ENCODE measurements around the gene NELL1.

Gene NELL1

GRCh38 chr11:21480240-21480639, 810.9 kb downstream of the NELL1 start:
- ChIA-PET CTCF (no interaction called here), POLR2A (no interaction called here)
- no peak for TF ChIP-seq ZNF384 (IDR thresholded peaks at IDR 0.05)
- TF ChIP-seq FOXA1 (IDR thresholded peaks at IDR 0.05), result no peak
- no peak for TF ChIP-seq SP1 (IDR thresholded peaks at IDR 0.05)
- no peak for TF ChIP-seq FOXM1 (IDR thresholded peaks at IDR 0.05; ENCODE audit: borderline replicate concordance)
- TF ChIP-seq ELF4 (IDR thresholded peaks at IDR 0.05), result no peak
- TF ChIP-seq HDGF (IDR thresholded peaks at IDR 0.05; ENCODE audit: borderline replicate concordance), result no peak
- TF ChIP-seq SUZ12 (IDR thresholded peaks at IDR 0.05), result no peak
- no peak for TF ChIP-seq FOXK2 (IDR thresholded peaks at IDR 0.05)
- no peak for TF ChIP-seq L3MBTL2 (conservative IDR thresholded peaks at IDR 0.05)
- no peak for TF ChIP-seq PKNOX1 (IDR thresholded peaks at IDR 0.05)
- no peak for TF ChIP-seq CTBP1 (IDR thresholded peaks at IDR 0.05; ENCODE audit: borderline replicate concordance)
- no peak for DNase-seq (ENCODE audit: extremely low spot score)

GRCh38 chr11:21481255-21481654, 811.9 kb downstream of the NELL1 start:
- TF ChIP-seq L3MBTL2 (conservative IDR thresholded peaks at IDR 0.05) (no peak), BHLHE40 (IDR thresholded peaks at IDR 0.05; ENCODE audit: borderline replicate concordance) (no peak), ARNT (IDR thresholded peaks at IDR 0.05) (no peak), FOXM1 (IDR thresholded peaks at IDR 0.05; ENCODE audit: borderline replicate concordance) (no peak), LEF1 (IDR thresholded peaks at IDR 0.05; ENCODE audit: borderline replicate concordance) (no peak), FOXA1 (IDR thresholded peaks at IDR 0.05) (no peak), TARDBP (IDR thresholded peaks at IDR 0.05) (no peak), SUZ12 (IDR thresholded peaks at IDR 0.05) (no peak), PKNOX1 (IDR thresholded peaks at IDR 0.05) (no peak), SP1 (IDR thresholded peaks at IDR 0.05) (no peak), NFRKB (IDR thresholded peaks at IDR 0.05) (no peak), ZNF384 (IDR thresholded peaks at IDR 0.05) (no peak), ELF4 (IDR thresholded peaks at IDR 0.05) (no peak), CTBP1 (IDR thresholded peaks at IDR 0.05; ENCODE audit: borderline replicate concordance) (no peak), HDGF (IDR thresholded peaks at IDR 0.05; ENCODE audit: borderline replicate concordance) (no peak)
- DNase-seq (ENCODE audit: extremely low spot score), result no peak
- ChIA-PET POLR2A (no interaction called here), CTCF (no interaction called here)

- CTCF ChIA-PET, result no interaction called here
- POLR2A ChIA-PET, result no interaction called here
- TF ChIP-seq TARDBP (IDR thresholded peaks at IDR 0.05) (no peak), SUZ12 (IDR thresholded peaks at IDR 0.05) (no peak), HDGF (IDR thresholded peaks at IDR 0.05; ENCODE audit: borderline replicate concordance) (no peak), FOXK2 (IDR thresholded peaks at IDR 0.05) (no peak), LEF1 (IDR thresholded peaks at IDR 0.05; ENCODE audit: borderline replicate concordance) (no peak), NFRKB (IDR thresholded peaks at IDR 0.05) (no peak), BHLHE40 (IDR thresholded peaks at IDR 0.05; ENCODE audit: borderline replicate concordance) (no peak), CTBP1 (IDR thresholded peaks at IDR 0.05; ENCODE audit: borderline replicate concordance) (no peak), FOXM1 (IDR thresholded peaks at IDR 0.05; ENCODE audit: borderline replicate concordance) (no peak)
- DNase-seq (ENCODE audit: extremely low spot score), result no peak
These were observed 814.7 kb downstream of the NELL1 start for GRCh38 chr11:21484039-21484438.

GRCh38 chr11:21485006-21485405, 815.6 kb downstream of the NELL1 start:
- no peak for DNase-seq (ENCODE audit: extremely low spot score)
- ChIA-PET CTCF (no interaction called here), POLR2A (no interaction called here)
- TF ChIP-seq PKNOX1 (IDR thresholded peaks at IDR 0.05) (no peak), FOXM1 (IDR thresholded peaks at IDR 0.05; ENCODE audit: borderline replicate concordance) (no peak), LEF1 (IDR thresholded peaks at IDR 0.05; ENCODE audit: borderline replicate concordance) (no peak), BHLHE40 (IDR thresholded peaks at IDR 0.05; ENCODE audit: borderline replicate concordance) (no peak), SP1 (IDR thresholded peaks at IDR 0.05) (no peak), ELF4 (IDR thresholded peaks at IDR 0.05) (no peak)

GRCh38 chr11:21485426-21485825, 816.0 kb downstream of the NELL1 start:
- POLR2A ChIA-PET, result no interaction called here
- DNase-seq (ENCODE audit: extremely low spot score), result no peak
- CTCF ChIA-PET, result no interaction called here
- TF ChIP-seq L3MBTL2 (conservative IDR thresholded peaks at IDR 0.05), result no peak
- TF ChIP-seq NFRKB (IDR thresholded peaks at IDR 0.05), result no peak
- no peak for TF ChIP-seq FOXA1 (IDR thresholded peaks at IDR 0.05)
- no peak for TF ChIP-seq HDGF (IDR thresholded peaks at IDR 0.05; ENCODE audit: borderline replicate concordance)
- TF ChIP-seq SP1 (IDR thresholded peaks at IDR 0.05), result no peak
- TF ChIP-seq FOXM1 (IDR thresholded peaks at IDR 0.05; ENCODE audit: borderline replicate concordance), result no peak
- no peak for TF ChIP-seq FOXK2 (IDR thresholded peaks at IDR 0.05)
- no peak for TF ChIP-seq ZNF384 (IDR thresholded peaks at IDR 0.05)
- TF ChIP-seq ARNT (IDR thresholded peaks at IDR 0.05), result no peak
- no peak for TF ChIP-seq BHLHE40 (IDR thresholded peaks at IDR 0.05; ENCODE audit: borderline replicate concordance)
- no peak for TF ChIP-seq CTBP1 (IDR thresholded peaks at IDR 0.05; ENCODE audit: borderline replicate concordance)
- TF ChIP-seq TARDBP (IDR thresholded peaks at IDR 0.05), result no peak
- TF ChIP-seq SUZ12 (IDR thresholded peaks at IDR 0.05), result no peak
- no peak for TF ChIP-seq LEF1 (IDR thresholded peaks at IDR 0.05; ENCODE audit: borderline replicate concordance)
- no peak for TF ChIP-seq ELF4 (IDR thresholded peaks at IDR 0.05)
- no peak for TF ChIP-seq PKNOX1 (IDR thresholded peaks at IDR 0.05)

All from HEK293T (cell line).